Right hindlimb (tissue), 1 donor: Measurements from ENCODE around the gene CRYAB.

Experiments used
- DNase-seq: peaks from one replicate; pipeline ENCODE4 v3.0.0-alpha.2; 2018

CRYAB gene

GRCh38 chr11:111911563-111912401 lies at the start of gene CRYAB:
CRYAB (minus strand) TSS chr11:111911770; CDS start chr11:111911724, 46 bp downstream.
- peak; percentile 93 for DNase-seq

GRCh38 chr11:111960916-111961315 lies 49.3 kb upstream of the CRYAB start:
- DNase-seq = no peak

GRCh38 chr11:111957663-111958444 lies 46.3 kb upstream of the CRYAB start:
- DNase-seq = peak; percentile 87

DNA sequence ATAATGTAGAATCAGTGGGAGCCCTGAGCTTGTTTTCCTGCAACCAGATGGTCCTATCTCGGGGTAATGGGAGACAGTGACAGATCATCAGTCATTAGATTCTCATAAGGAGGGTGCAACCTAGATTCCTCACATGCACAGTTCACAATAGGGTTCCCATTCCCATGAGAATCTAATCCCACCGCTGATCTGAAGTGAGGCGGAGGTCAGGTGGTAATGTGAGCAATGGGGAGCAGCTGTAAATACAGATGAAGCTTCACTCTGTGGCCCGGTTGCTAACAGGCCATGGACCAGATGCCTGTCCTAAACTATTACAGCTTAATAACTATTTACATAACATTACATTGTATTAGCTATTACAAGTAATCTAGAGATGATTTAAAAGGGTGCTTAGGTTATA lies 42.6 kb upstream of the CRYAB start:
- DNase-seq = no peak

DNA sequence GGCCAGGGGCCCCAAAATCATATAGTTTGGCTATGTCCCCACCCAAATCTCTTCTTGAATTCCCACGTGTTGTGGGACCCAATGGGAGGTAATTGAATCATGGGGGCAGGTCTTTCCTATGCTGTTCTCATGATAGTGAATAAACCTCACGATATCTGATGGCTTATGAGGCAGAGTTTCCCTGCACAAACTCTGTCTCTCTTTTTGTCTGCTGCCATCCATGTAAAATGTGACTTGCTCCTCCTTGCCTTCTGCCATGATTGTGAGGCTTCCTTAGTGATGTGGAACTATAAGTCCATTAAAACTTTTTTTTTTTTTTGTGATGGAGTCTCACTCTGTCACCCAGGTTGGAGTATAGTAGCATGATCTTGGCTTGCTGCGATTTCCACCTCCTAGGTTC lies 40.0 kb upstream of the CRYAB start:
- no peak for DNase-seq

DNA sequence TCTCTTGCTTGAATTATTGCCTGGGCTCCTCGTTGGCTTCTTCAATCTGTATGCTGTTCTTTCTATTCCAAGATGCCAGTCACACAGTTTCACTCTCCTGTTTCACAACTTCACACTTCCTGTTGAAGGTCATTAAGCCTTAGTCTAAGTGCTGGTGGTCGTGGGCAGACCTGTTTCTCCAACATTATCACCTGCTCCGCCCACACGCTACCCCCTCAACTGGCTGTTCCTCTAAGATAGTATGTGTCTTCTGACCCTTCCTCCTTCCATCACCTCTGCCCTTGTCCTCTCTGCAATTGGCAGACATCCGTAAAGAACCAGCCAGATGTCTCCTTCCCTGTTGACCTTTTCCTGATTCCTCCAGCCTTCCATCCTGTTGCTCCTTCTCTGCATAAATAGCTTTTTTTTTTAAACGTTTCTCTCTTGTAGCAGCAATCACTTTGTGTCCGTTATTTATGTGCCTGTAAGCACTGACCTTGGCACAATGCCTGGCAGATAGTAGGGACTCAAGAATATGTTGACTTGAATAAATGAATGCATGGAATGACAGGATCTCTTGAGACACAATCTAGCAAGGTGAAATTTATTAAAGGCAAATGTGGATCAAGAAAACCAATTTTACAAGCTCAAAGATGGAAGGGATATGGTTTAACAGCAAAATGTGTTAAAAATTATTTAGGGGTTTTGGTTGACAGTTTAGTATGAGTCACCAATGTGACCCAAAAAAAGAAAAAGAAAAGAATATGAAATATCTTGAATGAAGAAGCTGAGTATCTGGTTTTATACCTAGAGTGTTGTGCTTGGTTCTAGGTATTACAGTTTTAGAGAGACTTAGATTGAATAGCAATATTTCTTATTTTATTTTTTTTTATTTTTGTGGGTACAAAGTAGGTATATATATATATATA lies 38.2 kb upstream of the CRYAB start:
- DNase-seq = no peak

DNA sequence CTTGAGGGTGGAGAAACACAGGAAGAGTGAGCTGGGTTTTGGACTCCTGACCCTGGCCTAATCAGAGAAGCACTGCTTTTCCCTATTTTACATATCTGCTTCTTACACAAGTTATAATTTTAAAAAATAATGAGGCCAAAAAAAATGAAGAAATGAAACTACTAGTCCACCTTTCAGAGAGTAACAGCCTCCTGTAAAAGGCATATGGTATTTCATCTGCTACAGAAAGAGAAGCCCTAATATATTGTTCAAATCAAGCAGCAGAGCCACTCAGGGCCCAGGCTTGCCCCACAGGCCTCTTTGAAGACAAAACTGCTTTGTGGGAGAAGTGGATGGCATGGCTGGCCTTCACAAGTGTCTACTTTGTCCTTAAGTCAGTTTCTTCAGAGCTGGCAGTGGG lies 35.6 kb upstream of the CRYAB start:
- no peak for DNase-seq

DNA sequence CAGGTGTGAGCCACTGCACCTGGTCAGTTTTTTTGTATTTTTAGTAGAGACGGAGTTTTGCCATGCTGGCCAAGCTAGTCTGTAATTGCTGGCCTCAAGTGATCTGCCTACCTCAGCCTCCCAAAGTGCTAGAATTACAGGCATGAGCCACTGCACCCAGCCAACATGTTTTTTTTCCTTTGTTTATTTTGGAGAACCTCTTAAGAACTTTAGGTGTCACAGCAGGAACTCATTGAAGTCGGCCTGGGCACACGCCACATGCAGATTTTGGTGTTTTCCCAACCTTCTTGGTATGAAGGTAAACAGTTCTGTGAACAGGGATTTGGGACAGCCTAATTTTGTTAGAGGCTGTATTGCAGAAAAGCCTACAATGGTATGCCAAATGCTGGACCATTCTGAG lies 34.9 kb upstream of the CRYAB start:
- no peak for DNase-seq

DNA sequence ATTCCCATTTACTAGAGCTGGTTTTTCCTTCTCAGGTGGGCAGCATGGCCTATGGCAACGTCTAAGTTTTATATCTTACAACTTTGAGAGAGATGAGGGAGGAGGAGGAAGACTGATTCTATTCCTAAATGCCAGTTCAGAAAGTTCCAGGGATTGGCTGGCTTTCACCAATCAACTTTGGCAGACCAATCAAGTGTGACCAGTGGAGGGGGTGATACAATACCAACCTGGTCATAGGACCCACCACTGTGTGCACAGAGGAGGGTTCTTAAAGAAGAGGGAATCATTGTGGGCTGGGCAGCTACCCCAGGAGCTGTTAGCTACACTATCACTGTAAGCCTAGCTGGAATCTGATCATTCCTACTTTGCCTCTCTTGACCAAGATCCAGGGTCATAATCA lies 33.6 kb upstream of the CRYAB start:
- DNase-seq = no peak

- DNase-seq = no peak
These were observed 33.1 kb upstream of the CRYAB start for GRCh38 chr11:111944651-111945051.

- no peak for DNase-seq
These were observed 32.6 kb upstream of the CRYAB start for GRCh38 chr11:111944139-111944538.

- no peak for DNase-seq
These were observed 31.3 kb upstream of the CRYAB start for GRCh38 chr11:111942829-111943228.

GRCh38 chr11:111941963-111942362 lies 30.4 kb upstream of the CRYAB start:
- DNase-seq = peak; percentile 69

- DNase-seq = no peak
These were observed 28.4 kb upstream of the CRYAB start for GRCh38 chr11:111939836-111940604.

- no peak for DNase-seq
These were observed 27.2 kb upstream of the CRYAB start for GRCh38 chr11:111938687-111939160.

- no peak for DNase-seq
These were observed 26.3 kb upstream of the CRYAB start for GRCh38 chr11:111937844-111938243.

- DNase-seq = no peak
These were observed 25.8 kb upstream of the CRYAB start for GRCh38 chr11:111937461-111937769.

- DNase-seq = no peak
These were observed 24.5 kb upstream of the CRYAB start for GRCh38 chr11:111936040-111936540.

GRCh38 chr11:111935317-111936039 lies 23.9 kb upstream of the CRYAB start:
- DNase-seq = no peak

- no peak for DNase-seq
These were observed 22.7 kb upstream of the CRYAB start for GRCh38 chr11:111934306-111934705.

GRCh38 chr11:111933872-111934271 lies 22.3 kb upstream of the CRYAB start:
- DNase-seq = no peak
